Smooth muscle cell of the brain vasculature (primary cell): ENCODE measurements around the gene IFI6.
"Not testable (repeated sequence)": the region's sequence is repeated elsewhere in the genome, so short reads cannot be mapped to it uniquely, and the experiment has no call there.

Experiments used
- DNase-seq: peaks from one replicate; pipeline ENCODE4 v3.0.0-alpha.2; 2012; ENCODE audit warnings: low read depth, low spot score

The IFI6 gene

GRCh38 chr1:27628712-27629111 lies 43.3 kb downstream of the IFI6 start:
- no peak for DNase-seq

GRCh38 chr1:27627733-27628132 lies 44.3 kb downstream of the IFI6 start:
- DNase-seq = not testable (repeated sequence)

- no peak for DNase-seq
Measured at GRCh38 chr1:27627061-27627460, 44.9 kb downstream of the IFI6 start.

GRCh38 chr1:27626031-27626935 lies 45.7 kb downstream of the IFI6 start:
- no peak for DNase-seq

- DNase-seq = no peak
Measured at GRCh38 chr1:27624467-27625178, 47.4 kb downstream of the IFI6 start.

- DNase-seq = no peak
Measured at GRCh38 chr1:27623327-27624212, 48.4 kb downstream of the IFI6 start.

GRCh38 chr1:27622828-27623227 lies 49.2 kb downstream of the IFI6 start:
- no peak for DNase-seq

GRCh38 chr1:27621051-27621920 lies 50.7 kb downstream of the IFI6 start:
- DNase-seq = no peak

GRCh38 chr1:27619782-27620438 lies 52.1 kb downstream of the IFI6 start:
- not testable (repeated sequence) for DNase-seq

GRCh38 chr1:27618341-27619082 lies 53.5 kb downstream of the IFI6 start:
- DNase-seq = no peak

- no peak for DNase-seq
Measured at GRCh38 chr1:27617420-27617819, 54.6 kb downstream of the IFI6 start.

GRCh38 chr1:27616441-27616840 lies 55.6 kb downstream of the IFI6 start:
- no peak for DNase-seq
